GM12878 (cell line): Measurements from ENCODE around the gene HLA-B. TPM values are rescaled to one million over a fixed set of nuclear protein-coding genes. Genes with fewer than 3 reads are reported as not detected.

ENCODE experiments used
- ATAC-seq: fragments of 200-7000 bp; cut with Tn5 transposase; 3 replicates; pipeline ENCODE4 v1.9.1; 2020; ENCODE audit warnings: mild to moderate bottlenecking, moderate library complexity
- BruUV-seq: library from RNA; stranded (reverse); fragments of 400-500 nt; replicated peaks from 2 replicates; lab custom pipeline; 2021; lab: Mats Ljungman, UMichigan
- CTCF ChIA-PET: fragments of 300-600 bp; sonication (Branson Sonifier 250); formaldehyde crosslinking; extraction: SDS; loops from one replicate; lab custom pipeline; 2021; ENCODE audit warnings: inconsistent platforms; lab: Yijun Ruan, JAX
- POLR2A ChIA-PET: fragments of 350-600 bp; formaldehyde crosslinking; extraction: SDS; loops from one replicate; lab custom pipeline; 2021; ENCODE audit warnings: inconsistent platforms; lab: Charles Lee
- RAD21 ChIA-PET: fragments of 300-600 bp; sonication (Branson Sonifier 250); formaldehyde crosslinking; loops from one replicate; lab custom pipeline; 2023; ENCODE audit warnings: antibody characterized with exemption; ENCODE audit not compliant: unreplicated experiment; lab: Charles Lee
- SMC1A ChIA-PET: fragments of 300-600 bp; sonication (Branson Sonifier 250); formaldehyde crosslinking; loops from one replicate; lab custom pipeline; 2023; ENCODE audit not compliant: unreplicated experiment, uncharacterized antibody; lab: Charles Lee
- DNase-seq: peaks from one replicate; pipeline ENCODE4 v3.0.0-alpha.2; 2011; ENCODE audit warnings: low read depth, low spot score
- FAIRE-seq: peaks from 3 replicates; lab custom pipeline; 2011; peaks lifted over from hg19 to GRCh38; lab: Jason Lieb, UNC
- H2AFZ ChIP-seq: 2 replicates; pipeline ENCODE4 v1.6.0; 2011; ENCODE audit warnings: low read depth, low read length, control low read depth; ENCODE audit not compliant: control insufficient read depth
- H3K27ac ChIP-seq: 2 replicates; pipeline ENCODE4 v1.5.1; 2011; ENCODE audit warnings: control low read depth; ENCODE audit not compliant: control insufficient read depth, insufficient read depth
- H3K27me3 ChIP-seq, 2 experiments: replicated peaks in 1 of 2; 2 replicates each; pipeline versions ENCODE4 v1.6.0 to v1.6.1; 2011; ENCODE audit warnings: low read length in 1 of 2; ENCODE audit not compliant: control insufficient read depth in 2 of 2, insufficient read depth in 2 of 2
- H3K36me3 ChIP-seq, 2 experiments: 2 replicates each; pipeline ENCODE4 v1.5.1; 2011; ENCODE audit warnings: low read length in 1 of 2; ENCODE audit not compliant: control insufficient read depth in 2 of 2, insufficient read depth in 2 of 2
- H3K4me1 ChIP-seq: 2 replicates; pipeline ENCODE4 v1.6.1; 2011; ENCODE audit warnings: mild to moderate bottlenecking, low read length, moderate library complexity, mixed read lengths; ENCODE audit not compliant: control insufficient read depth, insufficient read depth
- H3K4me2 ChIP-seq: 2 replicates; pipeline ENCODE4 v1.6.0; 2011; ENCODE audit warnings: control low read depth; ENCODE audit not compliant: control insufficient read depth, insufficient read depth
- H3K4me3 ChIP-seq: fragments of 200-600 bp; sonication (generic); 2 replicates; pipeline ENCODE4 v1.5.1; 2016
- H3K79me2 ChIP-seq: 2 replicates; pipeline ENCODE4 v1.6.0; 2011; ENCODE audit warnings: low read length; ENCODE audit not compliant: control insufficient read depth, insufficient read depth
- H3K9ac ChIP-seq: 2 replicates; pipeline ENCODE4 v1.8.0; 2011; ENCODE audit warnings: low read length, control low read depth, mixed read lengths; ENCODE audit not compliant: control insufficient read depth, insufficient read depth
- H3K9me3 ChIP-seq: replicated peaks from 3 replicates; pipeline ENCODE4 v1.5.1; 2011; ENCODE audit warnings: mild to moderate bottlenecking, low read length; ENCODE audit not compliant: control insufficient read depth, insufficient read depth
- H4K20me1 ChIP-seq: 2 replicates; pipeline ENCODE4 v1.6.0; 2011; ENCODE audit not compliant: control insufficient read depth, insufficient read depth
- ATF2 ChIP-seq: IDR thresholded peaks from 2 replicates; pipeline ENCODE4 v1.6.1; 2012; ENCODE audit warnings: low read length, inconsistent platforms
- ATF7 ChIP-seq: fragments of 450-650 bp; IDR thresholded peaks from 2 replicates; pipeline ENCODE4 v1.6.1; 2016; ENCODE audit warnings: low read depth, mild to moderate bottlenecking
- BCL11A ChIP-seq: IDR thresholded peaks from 2 replicates; pipeline ENCODE4 v1.6.1; 2011; ENCODE audit warnings: low read depth, low read length
- BHLHE40 ChIP-seq, 2 experiments: fragments of 450-650 bp in 1 of 2; IDR thresholded peaks; 2 replicates each; pipeline ENCODE4 v1.6.1; 2011 to 2017; ENCODE audit warnings: low read depth in 2 of 2, borderline replicate concordance in 1 of 2, improper control_type of control experiment in 1 of 2, low read length in 1 of 2, mild to moderate bottlenecking in 1 of 2
- BRCA1 ChIP-seq: IDR thresholded peaks from 2 replicates; pipeline ENCODE4 v1.6.1; 2011; ENCODE audit warnings: low read depth, low read length, improper control_type of control experiment
- CREM ChIP-seq: IDR thresholded peaks from 2 replicates; pipeline ENCODE4 v1.6.1; 2014; ENCODE audit warnings: antibody characterized with exemption, low read depth
- ESRRA ChIP-seq: IDR thresholded peaks from 2 replicates; pipeline ENCODE4 v1.6.1; 2012; ENCODE audit warnings: mild to moderate bottlenecking, low read length, improper control_type of control experiment
- IRF4 ChIP-seq: IDR thresholded peaks from 2 replicates; pipeline ENCODE4 v1.6.1; 2011; ENCODE audit warnings: low read depth, low read length
- JUNB ChIP-seq: IDR thresholded peaks from 2 replicates; pipeline ENCODE4 v1.6.1; 2016; ENCODE audit warnings: antibody characterized with exemption, mild to moderate bottlenecking
- KLF5 ChIP-seq: fragments of 450-650 bp; IDR thresholded peaks from 2 replicates; pipeline ENCODE4 v1.6.1; 2014; ENCODE audit warnings: mild to moderate bottlenecking; ENCODE audit not compliant: partially characterized antibody
- MYB ChIP-seq: fragments of 150-350 bp; IDR thresholded peaks from 2 replicates; pipeline ENCODE4 v1.6.1; 2014; ENCODE audit warnings: mild to moderate bottlenecking, low read depth, low read length, borderline replicate concordance
- NFIC ChIP-seq: IDR thresholded peaks from 2 replicates; pipeline ENCODE4 v1.6.1; 2012; ENCODE audit warnings: low read depth, mild to moderate bottlenecking, inconsistent platforms, low read length, moderate library complexity
- NR2F1 ChIP-seq: fragments of 450-650 bp; conservative IDR thresholded peaks from 2 replicates; pipeline ENCODE4 v1.6.1; 2017; ENCODE audit warnings: mild to moderate bottlenecking
- PML ChIP-seq: IDR thresholded peaks from 2 replicates; pipeline ENCODE4 v1.6.1; 2012; ENCODE audit warnings: low read length, inconsistent platforms
- RAD21 ChIP-seq: IDR thresholded peaks from 2 replicates; pipeline ENCODE4 v1.6.1; 2011; ENCODE audit warnings: mild to moderate bottlenecking, low read depth, low read length, moderate library complexity; ENCODE audit not compliant: insufficient read depth
- RUNX3 ChIP-seq: IDR thresholded peaks from 2 replicates; pipeline ENCODE4 v1.6.1; 2012; ENCODE audit warnings: low read length, inconsistent platforms
- TCF12 ChIP-seq: IDR thresholded peaks from 2 replicates; pipeline ENCODE4 v1.6.1; 2011; ENCODE audit warnings: low read depth, mild to moderate bottlenecking, low read length
- TCF7 ChIP-seq: IDR thresholded peaks from 2 replicates; pipeline ENCODE4 v1.6.1; 2014; ENCODE audit warnings: antibody characterized with exemption, borderline replicate concordance
- YBX1 ChIP-seq: fragments of 450-650 bp; IDR thresholded peaks from 2 replicates; pipeline ENCODE4 v1.6.1; 2016; ENCODE audit warnings: antibody characterized with exemption
- ZNF217 ChIP-seq: fragments of 450-650 bp; IDR thresholded peaks from 2 replicates; pipeline ENCODE4 v1.6.1; 2017; ENCODE audit warnings: antibody characterized with exemption, mild to moderate bottlenecking
- WGBS: methylation state at CpG from one replicate; pipeline ENCODE4 v1.1.6; 2016; ENCODE audit warnings: low lambda C conversion rate; ENCODE audit not compliant: insufficient replicate concordance, insufficient coverage; ENCODE audit errors: missing lambda C conversion rate; 5-methylcytosine and 5-hydroxymethylcytosine counted together
- in situ Hi-C: fragments of 300-500 bp; cut with MboI; formaldehyde crosslinking; loops from 9 replicates; pipeline ENCODE4 v1.14.3; 2018; ENCODE audit warnings: mixed read lengths
- intact Hi-C: fragments of 100-400 bp; cut with micrococcal nuclease; formaldehyde crosslinking; loops from one replicate; pipeline ENCODE4 v1.14.2; 2022; ENCODE audit not compliant: unreplicated experiment
- polyA plus RNA-seq, 11 experiments: library from polyadenylated mRNA; depleted of rRNA in 4 of 11; unstranded in 6 of 11; stranded (reverse) in 5 of 11; fragments of >200 nt; fragmentation: Nextera tagmentation in 4 of 11; fragmentation: Illumina TruSeq in 1 of 11; extraction: Ambion mirVana in 4 of 11; extraction: Trizol in 1 of 11; gene quantifications; 1 replicate in 1 of 11; 2 replicates in 10 of 11; pipeline versions ENCODE4 v1.2.1 to v1.2.3, GENCODE V29; 2011 to 2016; ENCODE audit warnings: inconsistent platforms in 2 of 11, missing spikeins in 2 of 11, low read depth in 1 of 11
- total RNA-seq, 4 experiments: library from RNA; depleted of rRNA in 3 of 4; stranded (reverse); fragments of >200 nt in 3 of 4; fragmentation: Illumina TruSeq in 1 of 4; extraction: Trizol in 1 of 4; gene quantifications; 2 replicates each; pipeline versions ENCODE4 v1.2.1 to v1.2.3, GENCODE V29; 2013 to 2021

The HLA-B gene
- total and polyA plus RNA-seq, 10 of the 15 experiments (the other 5 are each of a cell fraction or from before 2014, with no cell fraction given): 820 to 5,128 (median 3,370) TPM

- TF ChIP-seq ZNF217 (peak; percentile 34; the same call in 1 of the 2 replicates), KLF5 (peak; percentile 93)
- TF ChIP-seq, all 136 proteins: peak for 6
Observed at GRCh38 chr6:31336896-31337496, 20.0 kb downstream of the HLA-B start (continued).

GRCh38 chr6:31332637-31333602 is 24.1 kb downstream of the HLA-B start:
- Histone ChIP-seq H3K27ac (no peak overlapping the region), H3K79me2 (no peaks in the 10 kb centered on the region), H2AFZ (no peak overlapping the region), H3K4me3 (no peak overlapping the region), H3K9ac (no peak overlapping the region), H3K27me3 (no peaks in the 10 kb centered on the region), H4K20me1 (no peaks in the 10 kb centered on the region), H3K4me2 (no peak overlapping the region), H3K36me3 (no peaks in the 10 kb centered on the region), H3K4me1 (no peaks in the 10 kb centered on the region), H3K9me3 (peaks cover 27% of the 10 kb centered on the region)
- DNase-seq: no peak
- ATAC-seq: peak; percentile 86
- POLR2A ChIA-PET: interaction anchor here (0.6 to 1.3 kb wide), 2 partner anchors 71 to 130 kb away, joined by 3 read pairs; no protein-coding TSS in a partner anchor
- BruUV-seq: no TSS peak
- 2% methylated on average over 4 of the region's 4 CpGs for WGBS
- RAD21 ChIA-PET: interaction anchor here (0.7 to 1.7 kb wide), 3 partner anchors 20 to 135 kb away, joined by 3 to 9 read pairs (median 3); no protein-coding TSS in a partner anchor
- in situ Hi-C loops: no loop called here
- FAIRE-seq: no peak
- SMC1A ChIA-PET: interaction anchor here (0.7 to 1.5 kb wide), 5 partner anchors 17 to 135 kb away, joined by 3 to 6 read pairs (median 5); no protein-coding TSS in a partner anchor
- intact Hi-C loops: no loop called here
- CTCF ChIA-PET: interaction anchor here (0.8 to 1.6 kb wide), 4 partner anchors 15 to 136 kb away, joined by 3 to 7 read pairs (median 4); no protein-coding TSS in a partner anchor
- peak; percentile 36; the same call in 1 of the 2 replicates for TF ChIP-seq BCL11A
- TF ChIP-seq ATF7: peak; percentile 40; the same call in 1 of the 2 replicates
- TF ChIP-seq TCF12: peak; percentile 34; the same call in 1 of the 2 replicates
- TF ChIP-seq CREM: 0 out of 2 replicates have a peak, but pooled peaks have one; percentile 17
- TF ChIP-seq ESRRA: no peak
- no peak for TF ChIP-seq BRCA1
- 0 out of 2 replicates have a peak, but pooled peaks have one; percentile 21 for TF ChIP-seq RAD21
- TF ChIP-seq BHLHE40 (IDR thresholded peaks at IDR 0.05; ENCODE audit: borderline replicate concordance in 1 of 2, low read depth in 2 of 2, low read length in 1 of 2): no peak
- TF ChIP-seq NR2F1: 0 out of 2 replicates have a peak, but pooled peaks have one; percentile 53
- TF ChIP-seq JUNB: peak; percentile 49; the same call in 1 of the 2 replicates
- peak; percentile 90 for TF ChIP-seq RUNX3
- TF ChIP-seq TCF7: peak; percentile 85; the same call in 1 of the 2 replicates
- peak; percentile 48; the same call in 1 of the 2 replicates for TF ChIP-seq PML
- TF ChIP-seq IRF4: peak; percentile 21; the same call in 1 of the 2 replicates
- TF ChIP-seq MYB: no peak
- TF ChIP-seq ATF2: peak; percentile 62
- no peak for TF ChIP-seq YBX1
- TF ChIP-seq NFIC: peak; percentile 73; the same call in 1 of the 2 replicates
